Renal cortical epithelial cell (primary cell): Measurements from ENCODE around the gene NPSR1. TPM values are rescaled to one million over a fixed set of nuclear protein-coding genes. Genes with fewer than 3 reads are reported as not detected.
A peak's percentile ranks its signal among the peaks of the same experiment; 100 is the strongest.
"Not testable (repeated sequence)": the region's sequence is repeated elsewhere in the genome, so short reads cannot be mapped to it uniquely, and the experiment has no call there.

Experiments
- DNase-seq: peaks from one replicate; pipeline ENCODE4 v3.0.0-alpha.2; 2011; ENCODE audit warnings: low read depth
- total RNA-seq: library from RNA; depleted of rRNA; stranded (reverse); fragments of >200 nt; gene quantifications from 2 replicates; pipeline ENCODE4 v1.2.3, GENCODE V29; 2014

The NPSR1 gene
- total RNA-seq, 1 donor from 2014 or later, result not detected

- DNase-seq, result peak; percentile 76
These were observed 178.0 kb downstream of the NPSR1 start for GRCh38 chr7:34835901-34836600.

DNA sequence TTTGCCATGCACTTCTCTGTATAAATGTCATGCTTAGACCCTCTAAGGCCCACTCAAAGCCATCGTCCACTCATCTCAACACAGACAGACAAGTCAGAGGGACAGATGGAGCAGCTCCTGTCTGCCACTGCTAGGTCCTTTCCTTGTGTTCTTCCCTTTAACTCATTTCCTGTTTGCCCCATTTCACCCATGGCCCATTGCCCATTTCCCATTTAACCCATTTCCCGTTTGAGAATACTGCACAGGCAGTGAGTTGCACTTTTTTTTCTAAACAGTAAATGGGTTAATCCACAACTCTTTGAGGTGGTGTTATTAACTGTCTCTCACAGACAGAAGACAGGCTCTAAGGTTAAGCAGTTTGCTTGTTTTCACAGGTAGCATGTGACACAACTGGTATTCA, 179.3 kb downstream of the NPSR1 start:
- DNase-seq, result peak; percentile 16

DNA sequence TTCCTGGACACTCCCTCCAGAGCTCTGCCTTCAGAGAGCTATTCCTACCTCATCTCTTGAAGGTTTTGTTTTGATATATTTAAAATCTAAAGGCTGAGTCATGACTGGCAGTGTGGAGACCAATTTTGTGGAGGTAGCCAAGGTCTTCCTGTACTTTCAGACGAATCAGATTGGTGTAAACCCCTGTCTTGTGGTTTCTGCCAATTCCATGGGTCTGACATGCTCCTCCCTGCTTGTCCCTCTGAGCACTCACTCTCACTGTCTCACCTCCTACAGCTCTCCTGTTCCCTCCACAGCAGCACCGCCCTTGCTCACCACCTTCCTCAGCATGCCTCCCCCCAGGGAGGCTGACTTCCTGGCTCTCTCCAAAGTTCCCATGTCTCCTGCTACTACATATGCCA, 179.8 kb downstream of the NPSR1 start:
- peak; percentile 40 for DNase-seq

- DNase-seq, result peak; percentile 34
These were observed 180.3 kb downstream of the NPSR1 start for GRCh38 chr7:34838329-34838728.

DNA sequence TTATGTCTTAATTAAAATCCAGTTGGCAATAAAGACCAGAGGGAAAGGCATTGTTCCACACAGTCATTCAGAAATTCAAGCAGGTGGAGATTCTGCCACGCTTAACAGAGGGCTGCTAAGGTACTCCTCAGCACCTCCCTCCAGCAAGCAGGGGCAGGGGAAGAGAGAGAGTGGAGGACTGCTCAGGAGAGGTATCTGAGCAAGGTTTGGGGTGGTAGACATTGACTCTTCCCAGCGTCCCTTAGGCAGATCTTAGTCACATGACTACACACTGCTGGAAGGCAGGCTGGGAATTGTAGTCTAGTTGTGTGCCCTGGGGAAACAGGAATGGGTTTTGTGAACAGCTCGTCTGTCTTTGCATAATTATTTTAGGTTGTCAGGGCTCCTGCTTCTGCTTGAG, 181.6 kb downstream of the NPSR1 start:
- no peak for DNase-seq

DNA sequence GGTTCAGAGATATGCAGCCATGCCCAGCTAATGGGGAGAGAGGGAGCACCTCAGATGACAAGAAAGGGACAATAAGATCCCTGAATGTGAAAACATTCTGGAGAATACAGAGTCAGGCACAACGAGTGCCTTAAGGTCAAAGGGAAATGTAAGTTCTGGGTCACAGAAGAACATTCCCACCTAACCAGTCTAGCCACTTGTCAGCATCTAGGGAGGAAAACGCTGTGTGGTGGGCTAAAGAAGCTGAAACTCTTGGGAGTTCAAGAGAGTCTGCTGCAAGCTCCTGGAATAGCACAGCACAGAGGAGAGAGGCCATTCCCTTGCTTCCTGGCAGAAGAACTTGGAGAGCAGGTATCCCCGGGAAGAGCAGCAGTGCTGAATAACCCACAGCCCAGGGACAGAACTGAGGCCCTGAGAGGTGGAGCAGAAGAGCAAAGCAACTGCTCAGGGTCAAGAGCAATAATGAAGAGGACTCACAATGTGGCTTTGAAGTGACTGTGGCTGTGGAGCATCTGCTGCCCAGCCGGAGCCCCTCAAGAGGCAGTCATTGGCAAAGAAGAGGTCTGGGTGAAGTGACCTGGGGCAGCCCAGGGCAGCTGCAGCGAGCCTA, 182.3 kb downstream of the NPSR1 start:
- DNase-seq, result no peak

GRCh38 chr7:34841326-34841725, 183.3 kb downstream of the NPSR1 start:
- no peak for DNase-seq

DNA sequence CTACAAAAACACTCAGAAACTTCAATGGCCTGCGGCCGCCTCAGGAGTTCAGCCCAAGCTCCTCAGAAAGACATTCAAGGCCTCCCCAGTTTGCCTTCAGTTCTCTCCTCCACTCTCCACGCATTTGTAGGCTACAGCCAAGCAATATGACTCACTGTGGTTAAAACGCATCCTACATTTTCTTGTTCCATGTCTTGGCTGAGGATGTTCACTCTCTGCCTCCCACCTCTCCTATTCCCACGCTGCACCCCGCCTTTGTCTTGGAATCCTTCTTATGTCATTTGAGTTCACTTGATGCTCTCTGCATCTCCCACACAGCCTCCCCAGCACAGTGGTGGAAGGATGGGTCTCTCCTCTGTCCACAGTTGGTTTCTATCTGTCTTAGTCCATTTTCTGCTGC, 184.8 kb downstream of the NPSR1 start:
- no peak for DNase-seq

DNA sequence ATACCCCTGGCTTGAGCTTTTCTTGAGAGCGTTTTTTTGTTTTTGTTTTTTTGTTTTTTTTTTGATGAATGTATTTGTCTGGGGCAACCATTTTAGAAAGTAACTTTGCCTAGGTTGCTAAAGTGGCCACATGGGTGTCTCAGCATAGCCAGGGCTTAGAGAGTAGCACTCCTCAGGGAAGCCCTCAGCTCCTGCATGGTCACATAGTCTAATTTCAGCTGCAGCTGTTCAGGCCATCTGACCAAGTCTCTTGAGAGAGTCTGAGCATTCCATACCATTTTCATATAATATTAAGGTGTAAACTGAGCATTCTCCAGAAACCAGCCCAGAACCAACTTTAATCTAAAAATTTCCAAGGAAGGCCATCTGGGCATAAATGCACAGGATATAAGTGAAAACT, 186.4 kb downstream of the NPSR1 start:
- DNase-seq, result no peak

GRCh38 chr7:34844936-34845665, 187.1 kb downstream of the NPSR1 start:
- no peak for DNase-seq

- peak; percentile 62 for DNase-seq
These were observed 187.8 kb downstream of the NPSR1 start for GRCh38 chr7:34845666-34846361.

DNA sequence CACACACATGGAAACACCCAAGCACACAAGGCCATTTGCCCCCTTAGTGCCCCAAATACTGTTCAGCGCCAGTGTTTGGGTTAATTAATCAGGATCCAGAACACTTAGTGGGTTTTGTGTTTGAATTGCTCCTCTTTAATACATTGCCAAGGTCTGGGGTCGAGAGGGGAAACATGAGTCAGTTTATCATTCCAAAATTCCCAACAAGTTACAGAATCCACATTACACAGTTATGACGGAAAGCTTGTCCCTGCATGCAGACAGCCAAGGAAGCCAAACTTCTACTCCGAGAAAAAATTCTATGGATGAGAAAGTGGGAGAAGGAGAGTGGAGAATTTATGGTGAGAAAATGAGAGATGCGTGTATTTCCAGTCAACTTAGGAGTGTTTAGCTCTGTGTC, 189.0 kb downstream of the NPSR1 start:
- no peak for DNase-seq

DNA sequence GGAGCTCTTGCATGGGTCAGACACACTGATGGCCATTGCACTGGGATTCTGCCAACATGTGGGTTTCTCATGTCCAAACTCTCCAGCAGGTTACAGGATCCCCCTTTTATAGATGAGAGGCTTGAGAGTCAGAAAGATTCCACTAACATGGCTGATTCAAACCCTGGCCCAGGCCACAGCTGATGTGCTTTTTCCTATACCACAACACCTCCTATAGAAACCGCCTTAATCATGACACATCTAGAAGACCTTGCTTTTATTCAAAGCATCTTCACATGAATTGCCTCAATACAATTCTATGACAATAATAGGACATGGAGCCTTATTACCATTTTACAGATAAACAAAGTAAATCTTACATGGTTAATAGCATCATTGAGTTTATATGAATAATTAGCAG, 190.7 kb downstream of the NPSR1 start:
- DNase-seq, result no peak

DNA sequence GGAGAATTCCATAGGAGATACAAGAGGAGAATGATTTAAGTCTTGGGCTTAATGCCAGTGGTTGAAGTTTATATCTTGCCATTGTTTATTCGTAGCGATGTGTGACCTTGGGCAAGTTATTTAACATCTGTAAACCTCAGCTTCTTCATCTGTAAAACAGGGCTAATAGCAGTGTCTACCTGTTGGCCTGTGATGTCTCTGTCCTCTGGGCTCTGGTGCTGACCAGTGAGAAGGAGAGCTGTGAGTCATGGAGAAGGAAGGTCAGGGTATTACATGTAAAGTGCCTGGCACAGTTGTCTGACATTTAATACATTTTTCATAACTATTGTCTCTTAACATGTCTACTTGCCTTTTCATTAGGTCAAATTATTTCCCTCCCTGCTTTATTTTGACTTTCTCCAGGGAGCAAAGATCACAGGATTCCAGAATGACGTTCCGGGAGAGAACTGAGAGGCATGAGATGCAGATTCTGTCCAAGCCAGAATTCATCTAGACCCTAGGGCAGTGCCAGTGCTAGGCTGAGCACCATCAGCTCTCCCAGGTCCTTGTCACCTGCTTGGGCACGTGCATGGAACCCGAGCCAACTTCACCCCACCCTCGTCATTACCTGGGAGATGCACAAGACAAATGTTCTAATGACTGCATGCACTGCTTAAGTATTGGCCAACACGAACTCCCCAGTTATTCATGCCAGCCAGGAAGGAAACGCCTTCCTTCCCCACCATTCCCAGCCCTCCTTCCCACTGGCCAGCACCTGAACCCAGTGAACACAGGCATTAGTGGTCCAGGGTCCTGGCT, 191.3 kb downstream of the NPSR1 start:
- peak; percentile 45 for DNase-seq

GRCh38 chr7:34849986-34850385, 192.0 kb downstream of the NPSR1 start:
- DNase-seq, result no peak

DNA sequence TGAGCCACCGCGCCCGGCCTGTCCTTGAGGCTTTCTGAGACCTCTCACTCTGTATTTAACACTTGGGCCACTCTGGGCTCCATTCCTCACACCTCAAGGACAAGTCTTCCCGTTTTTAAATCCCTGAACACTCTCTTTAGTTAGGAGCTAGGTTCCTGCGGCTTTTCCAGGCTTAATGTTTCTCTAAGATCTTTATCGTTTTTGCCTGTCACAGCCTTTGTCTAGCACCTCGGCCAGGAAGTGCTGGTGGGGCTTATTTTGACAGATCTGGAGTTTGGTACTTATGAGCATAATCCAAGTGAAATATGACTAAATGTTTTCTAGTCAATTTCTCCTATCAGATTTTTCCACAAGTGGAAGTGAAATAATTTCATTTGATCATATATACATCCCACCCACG, 192.7 kb downstream of the NPSR1 start:
- no peak for DNase-seq

DNA sequence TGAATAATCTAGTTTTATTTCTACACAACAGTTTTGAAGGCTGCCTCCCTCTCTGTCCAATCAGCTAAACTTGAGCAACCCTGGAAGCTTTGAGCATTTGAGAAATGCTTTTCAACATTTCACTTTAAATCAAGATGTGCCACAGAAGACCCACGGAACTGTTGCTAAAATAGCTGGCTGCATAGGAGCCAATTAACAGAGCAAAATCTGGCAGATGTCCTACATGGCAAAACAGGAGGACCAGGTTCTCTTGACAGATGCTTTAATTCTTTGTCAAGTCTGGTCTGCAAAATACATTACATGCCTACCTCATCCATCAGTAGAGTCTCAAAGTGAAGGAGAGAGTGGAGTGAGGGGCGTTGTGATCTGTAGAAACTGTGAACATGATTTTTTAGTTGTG, 193.4 kb downstream of the NPSR1 start:
- DNase-seq, result no peak

DNA sequence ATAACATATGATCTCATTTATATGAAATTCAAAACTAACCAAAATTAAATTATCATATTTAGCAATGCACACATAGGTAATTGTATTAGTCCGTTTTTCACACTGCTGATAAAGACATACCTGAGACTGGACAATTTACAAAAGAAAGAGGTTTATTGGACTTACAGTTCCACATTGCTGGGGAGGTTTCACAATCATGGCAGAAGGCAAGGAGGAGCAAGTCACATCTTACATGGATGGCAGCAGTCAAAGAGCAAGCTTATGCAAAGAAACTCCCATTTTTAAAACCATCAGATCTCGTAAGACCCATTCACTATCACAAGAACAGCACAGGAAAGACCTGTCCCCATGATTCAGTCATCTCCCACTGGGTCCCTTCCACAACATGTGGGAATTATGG, 200.4 kb downstream of the NPSR1 start:
- DNase-seq, result not testable (repeated sequence)

GRCh38 chr7:34859281-34859680, 201.3 kb downstream of the NPSR1 start:
- DNase-seq, result not testable (repeated sequence)

DNA sequence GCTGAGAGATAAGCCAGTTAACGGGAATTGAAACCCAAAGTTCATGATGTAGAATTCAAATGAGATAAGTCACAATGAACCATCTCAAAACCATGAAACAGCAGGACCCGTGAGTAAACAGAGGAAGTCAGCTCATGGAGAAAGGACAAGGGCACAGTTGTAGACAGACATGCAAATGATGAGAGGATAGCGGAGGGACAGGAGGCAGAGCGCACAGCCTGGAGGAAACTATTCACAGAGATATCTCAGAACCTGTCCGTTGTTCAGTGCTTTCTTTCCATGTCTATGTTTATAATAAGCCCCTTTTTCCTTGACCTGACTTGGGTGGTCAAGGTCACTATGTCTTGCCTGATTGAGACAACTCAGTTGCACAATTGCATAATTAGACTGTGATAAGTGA, 208.2 kb downstream of the NPSR1 start:
- DNase-seq, result not testable (repeated sequence)

DNA sequence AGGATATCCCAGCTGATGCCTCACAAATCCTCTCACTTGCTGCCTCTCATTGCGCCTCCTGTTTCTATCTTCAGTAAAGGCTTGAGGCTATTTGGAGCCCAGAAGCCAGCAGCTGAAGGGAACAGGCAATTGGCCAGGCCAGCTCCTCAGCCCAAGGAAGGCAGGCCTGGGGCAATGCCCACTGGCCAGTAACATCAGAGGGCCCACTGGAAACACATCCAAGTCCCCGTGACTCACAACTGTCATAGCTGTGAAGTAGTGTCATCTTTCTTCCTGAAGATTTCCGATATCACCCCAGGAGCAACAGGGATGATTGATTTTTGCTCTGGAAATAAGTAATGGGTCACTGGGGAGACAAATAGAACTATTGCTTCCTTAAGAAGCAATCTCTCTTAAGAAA, 209.3 kb downstream of the NPSR1 start:
- not testable (repeated sequence) for DNase-seq

DNA sequence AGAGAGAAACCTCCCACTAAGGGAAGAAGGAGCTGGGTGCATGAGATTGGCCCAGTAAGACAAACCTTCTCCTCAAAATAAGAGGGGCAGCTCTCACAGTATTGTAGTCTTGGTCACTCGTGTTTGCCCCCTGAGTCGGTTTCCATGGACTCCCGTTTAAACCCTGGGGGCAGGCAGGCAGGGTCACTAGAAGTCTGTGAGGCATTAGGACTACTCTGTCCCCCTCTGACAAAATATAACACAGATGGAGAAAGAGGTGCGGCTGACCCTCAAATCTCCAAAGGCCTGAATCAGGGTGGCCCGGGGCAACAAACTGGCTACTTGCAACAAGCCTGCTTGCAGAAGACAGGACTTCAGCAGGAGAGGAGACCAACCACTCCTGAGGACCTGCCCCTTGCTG, 210.6 kb downstream of the NPSR1 start:
- DNase-seq, result not testable (repeated sequence)
